Retinal pigment epithelial cell (primary cell): ENCODE data around the gene EPB41L4A.
A peak's percentile ranks its signal among the peaks of the same experiment; 100 is the strongest.

Experiments used
- DNase-seq: peaks from one replicate; pipeline ENCODE4 v3.0.0-alpha.2; 2010; ENCODE audit warnings: low read depth
- H3K4me3 ChIP-seq: 2 replicates; pipeline ENCODE4 v1.5.1; 2011; ENCODE audit warnings: mild to moderate bottlenecking, low read length, control low read depth, moderate library complexity
- TF ChIP-seq, protein P1 (sequence below): conservative IDR thresholded peaks from 2 replicates; pipeline ENCODE4 v1.5.1; 2011; ENCODE audit warnings: low read depth, low read length, control low read depth, inconsistent platforms

Gene EPB41L4A

DNA sequence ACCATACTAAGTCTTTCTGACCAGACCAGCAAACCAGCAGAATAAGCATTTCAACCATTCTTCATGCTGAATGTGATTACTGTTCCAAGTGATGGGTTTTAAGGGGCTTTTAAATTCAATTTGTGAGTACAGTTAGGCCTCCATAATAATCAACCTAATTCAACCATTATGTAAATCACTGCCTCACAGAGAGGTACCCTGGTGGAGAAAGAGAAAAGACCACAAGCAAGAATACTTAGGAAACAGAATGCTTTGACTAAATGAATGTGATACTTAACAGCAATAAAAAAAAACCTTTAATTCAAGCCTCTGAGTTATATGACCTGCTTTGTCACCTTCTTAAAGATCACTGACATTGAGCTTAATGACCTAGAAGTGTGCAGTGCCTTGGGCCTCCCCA, 162.1 kb downstream of the EPB41L4A start:
- H3K4me3 ChIP-seq: no peak overlapping the region
- TF ChIP-seq, protein P1, sequence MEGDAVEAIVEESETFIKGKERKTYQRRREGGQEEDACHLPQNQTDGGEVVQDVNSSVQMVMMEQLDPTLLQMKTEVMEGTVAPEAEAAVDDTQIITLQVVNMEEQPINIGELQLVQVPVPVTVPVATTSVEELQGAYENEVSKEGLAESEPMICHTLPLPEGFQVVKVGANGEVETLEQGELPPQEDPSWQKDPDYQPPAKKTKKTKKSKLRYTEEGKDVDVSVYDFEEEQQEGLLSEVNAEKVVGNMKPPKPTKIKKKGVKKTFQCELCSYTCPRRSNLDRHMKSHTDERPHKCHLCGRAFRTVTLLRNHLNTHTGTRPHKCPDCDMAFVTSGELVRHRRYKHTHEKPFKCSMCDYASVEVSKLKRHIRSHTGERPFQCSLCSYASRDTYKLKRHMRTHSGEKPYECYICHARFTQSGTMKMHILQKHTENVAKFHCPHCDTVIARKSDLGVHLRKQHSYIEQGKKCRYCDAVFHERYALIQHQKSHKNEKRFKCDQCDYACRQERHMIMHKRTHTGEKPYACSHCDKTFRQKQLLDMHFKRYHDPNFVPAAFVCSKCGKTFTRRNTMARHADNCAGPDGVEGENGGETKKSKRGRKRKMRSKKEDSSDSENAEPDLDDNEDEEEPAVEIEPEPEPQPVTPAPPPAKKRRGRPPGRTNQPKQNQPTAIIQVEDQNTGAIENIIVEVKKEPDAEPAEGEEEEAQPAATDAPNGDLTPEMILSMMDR: no peak
- DNase-seq: no peak

DNA sequence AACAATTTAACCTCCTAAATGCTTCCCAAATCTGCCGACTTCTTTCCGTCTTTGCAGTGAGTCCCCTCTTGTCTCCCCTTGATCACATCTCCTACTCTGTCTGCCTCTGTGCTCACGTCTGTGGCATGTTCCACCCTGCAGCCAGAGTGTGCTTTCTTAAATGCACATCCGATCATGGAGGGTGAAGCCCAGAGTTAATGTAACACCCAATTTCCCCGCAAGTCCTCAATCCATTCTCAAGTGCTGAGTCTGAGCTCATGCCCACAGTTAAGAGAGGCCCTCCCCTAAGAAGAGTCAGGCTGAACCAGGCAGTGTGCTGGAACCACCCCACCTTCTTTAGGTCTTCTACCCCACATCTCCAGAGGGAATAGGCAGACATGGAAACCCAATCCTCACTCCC, 164.8 kb downstream of the EPB41L4A start:
- DNase-seq: no peak
- TF ChIP-seq, protein P1: no peak
- H3K4me3 ChIP-seq: no peak overlapping the region

DNA sequence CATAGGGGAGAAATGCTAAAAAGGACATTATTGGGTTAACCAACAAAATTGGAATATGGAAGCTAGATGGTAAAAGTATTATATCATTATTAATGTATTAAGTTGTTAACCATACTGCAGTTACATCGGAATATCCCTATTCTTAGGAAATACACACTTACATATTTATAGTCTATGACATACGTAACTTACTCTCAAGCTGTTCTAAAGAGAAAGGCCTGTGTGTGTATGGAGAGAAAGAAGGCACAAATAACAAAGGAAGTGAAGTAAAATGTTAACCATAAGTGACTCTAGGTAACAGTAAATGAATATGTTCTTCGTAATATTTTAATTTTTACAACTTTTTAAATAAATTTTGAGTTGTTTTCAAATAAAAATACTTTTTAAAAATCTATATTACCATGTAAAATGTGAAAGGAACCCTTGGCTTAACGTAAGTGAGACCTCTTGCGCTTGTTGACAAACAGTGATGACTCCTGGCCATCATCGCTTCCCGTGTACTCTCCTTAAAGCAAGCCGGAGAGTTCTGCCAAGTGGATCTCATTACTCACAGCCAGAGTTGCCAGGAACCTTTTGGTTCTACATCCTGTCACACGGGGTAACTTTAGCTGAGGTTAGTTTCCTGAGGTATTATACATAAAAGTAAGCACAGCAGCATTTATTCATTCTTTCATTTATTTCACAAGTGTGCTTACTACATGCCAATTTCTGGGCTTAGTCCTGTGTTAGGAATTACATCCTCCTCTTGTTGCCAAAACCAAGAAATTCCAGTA, 165.4 kb downstream of the EPB41L4A start:
- peak; percentile 20 for DNase-seq
- TF ChIP-seq, protein P1: no peak

DNA sequence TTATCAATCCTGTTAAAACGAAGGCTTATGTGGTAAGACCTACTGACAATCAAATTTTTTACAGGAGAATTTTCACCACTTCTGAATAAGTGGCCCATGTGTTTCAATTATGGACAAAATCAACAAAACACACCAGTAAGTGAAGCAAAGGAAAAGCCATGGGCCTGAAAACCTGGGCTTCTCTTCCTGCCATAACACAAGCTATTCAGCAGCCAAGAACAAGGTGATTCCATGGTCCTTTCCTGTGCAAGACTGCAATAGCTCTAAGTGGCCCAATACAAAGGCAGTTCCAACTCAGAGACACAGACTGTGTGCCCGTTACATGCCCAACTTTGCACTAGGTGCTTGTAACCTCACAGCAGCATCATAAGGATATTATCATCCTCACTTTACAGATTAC, 168.5 kb downstream of the EPB41L4A start:
- DNase-seq: no peak
- no peak overlapping the region for H3K4me3 ChIP-seq
- TF ChIP-seq, protein P1: no peak

More for the DNA sequence above, 165.4 kb downstream of the EPB41L4A start:
- H3K4me3 ChIP-seq: no peak overlapping the region

DNA sequence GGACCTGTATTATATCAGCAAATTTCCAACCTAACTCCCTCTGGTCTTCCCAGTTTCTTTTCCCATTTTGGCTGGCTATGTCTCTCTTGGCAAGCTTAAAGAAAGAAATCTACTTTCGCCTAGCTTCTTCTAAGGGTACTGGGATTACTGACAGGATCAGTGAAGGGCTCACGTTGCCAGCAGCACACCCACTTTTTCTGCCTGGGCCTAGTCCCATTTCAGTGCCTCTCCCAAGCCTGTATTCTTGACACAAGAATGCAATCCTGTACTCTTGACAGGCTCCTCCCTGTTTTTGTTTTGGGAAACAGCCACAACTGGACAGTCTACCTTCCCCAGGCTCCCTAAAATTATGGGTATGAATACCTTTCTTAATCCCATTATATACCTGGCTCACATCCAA, 170.5 kb downstream of the EPB41L4A start:
- no peak for DNase-seq
- TF ChIP-seq, protein P1: no peak
- H3K4me3 ChIP-seq: no peak overlapping the region

DNA sequence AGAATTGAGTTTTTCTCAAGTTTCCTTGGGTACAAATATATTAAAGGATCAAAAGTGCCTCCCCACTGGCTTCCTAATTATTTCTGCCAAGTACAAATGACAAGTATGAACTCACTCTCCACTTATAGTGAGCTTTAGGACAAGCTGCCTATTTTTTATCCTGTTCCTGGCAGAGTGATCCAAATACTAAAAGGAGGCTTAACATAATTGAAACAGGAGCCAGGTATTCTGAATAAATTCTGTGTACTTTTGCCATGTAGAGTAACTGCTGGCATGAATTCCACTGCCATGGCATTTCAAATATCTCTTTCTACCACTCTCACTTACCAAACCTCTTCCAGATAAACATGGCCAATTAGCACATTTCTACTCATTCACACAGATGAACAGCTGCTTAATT, 171.1 kb downstream of the EPB41L4A start:
- TF ChIP-seq, protein P1: no peak
- DNase-seq: no peak
- H3K4me3 ChIP-seq: no peak overlapping the region

DNA sequence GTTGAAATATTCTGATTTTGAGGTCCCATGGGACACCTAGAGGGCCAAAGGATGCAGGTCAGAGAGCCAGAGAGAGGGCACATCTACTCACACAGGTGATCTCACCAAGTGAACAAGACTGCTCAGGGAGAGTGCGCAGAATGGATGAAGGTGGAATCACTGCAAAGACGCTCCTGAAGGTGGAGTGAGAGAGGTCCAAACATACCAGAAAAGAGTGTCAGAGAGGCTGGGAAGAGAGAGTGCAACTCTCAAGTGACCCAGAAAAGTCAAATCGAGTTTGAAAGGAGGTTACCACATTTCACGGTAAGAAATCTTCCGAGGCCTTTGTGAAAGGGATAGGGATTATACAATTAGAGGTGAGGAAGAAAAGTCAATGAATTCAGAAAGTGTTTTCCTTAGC, 173.4 kb downstream of the EPB41L4A start:
- no peak overlapping the region for H3K4me3 ChIP-seq
- TF ChIP-seq, protein P1: no peak
- DNase-seq: no peak
